GM13976 (cell line): ENCODE results near the gene STAG1.
A peak's percentile ranks its signal among the peaks of the same experiment; 100 is the strongest.
"Not testable (repeated sequence)": the region's sequence is repeated elsewhere in the genome, so short reads cannot be mapped to it uniquely, and the experiment has no call there.

ENCODE experiments used
- DNase-seq: peaks from one replicate; pipeline ENCODE4 v3.0.0; 2012; ENCODE audit warnings: low spot score
- in situ Hi-C: fragments of 300-500 bp; cut with MboI; formaldehyde crosslinking; loops from one replicate; pipeline ENCODE4 v1.12.0; 2022; ENCODE audit warnings: low sequenced_read_pairs, mixed read lengths, inconsistent platforms; ENCODE audit not compliant: unreplicated experiment
- TF ChIP-seq, protein P1 (sequence below): IDR thresholded peaks from 2 replicates; pipeline ENCODE4 v1.5.1; 2012; ENCODE audit warnings: borderline replicate concordance, mild to moderate bottlenecking; ENCODE audit not compliant: insufficient read depth; ENCODE audit errors: extremely low read depth, missing control alignments, control extremely low read depth

STAG1 gene

DNA sequence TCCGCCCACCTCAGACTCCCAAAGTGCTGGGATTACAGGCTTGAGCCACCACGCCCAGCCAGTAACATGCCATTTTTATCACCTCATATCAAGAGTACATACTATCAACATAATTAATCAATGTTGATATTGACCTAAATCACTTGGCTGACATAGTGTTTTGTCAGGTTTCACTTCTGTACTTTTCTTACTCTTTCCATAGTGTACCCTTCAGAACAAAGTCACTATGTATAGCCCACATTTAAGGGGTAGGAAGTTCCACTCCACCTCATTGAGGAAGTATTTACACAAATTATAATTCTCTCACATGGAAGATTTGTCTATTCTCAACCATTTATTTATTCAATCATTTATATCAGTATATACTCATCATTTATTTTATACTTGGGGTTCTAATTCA is 145.2 kb downstream of the STAG1 start:
- TF ChIP-seq, protein P1, sequence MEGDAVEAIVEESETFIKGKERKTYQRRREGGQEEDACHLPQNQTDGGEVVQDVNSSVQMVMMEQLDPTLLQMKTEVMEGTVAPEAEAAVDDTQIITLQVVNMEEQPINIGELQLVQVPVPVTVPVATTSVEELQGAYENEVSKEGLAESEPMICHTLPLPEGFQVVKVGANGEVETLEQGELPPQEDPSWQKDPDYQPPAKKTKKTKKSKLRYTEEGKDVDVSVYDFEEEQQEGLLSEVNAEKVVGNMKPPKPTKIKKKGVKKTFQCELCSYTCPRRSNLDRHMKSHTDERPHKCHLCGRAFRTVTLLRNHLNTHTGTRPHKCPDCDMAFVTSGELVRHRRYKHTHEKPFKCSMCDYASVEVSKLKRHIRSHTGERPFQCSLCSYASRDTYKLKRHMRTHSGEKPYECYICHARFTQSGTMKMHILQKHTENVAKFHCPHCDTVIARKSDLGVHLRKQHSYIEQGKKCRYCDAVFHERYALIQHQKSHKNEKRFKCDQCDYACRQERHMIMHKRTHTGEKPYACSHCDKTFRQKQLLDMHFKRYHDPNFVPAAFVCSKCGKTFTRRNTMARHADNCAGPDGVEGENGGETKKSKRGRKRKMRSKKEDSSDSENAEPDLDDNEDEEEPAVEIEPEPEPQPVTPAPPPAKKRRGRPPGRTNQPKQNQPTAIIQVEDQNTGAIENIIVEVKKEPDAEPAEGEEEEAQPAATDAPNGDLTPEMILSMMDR, result no peak
- in situ Hi-C loops, result no loop called here
- no peak for DNase-seq

- DNase-seq, in situ Hi-C loops: not testable (repeated sequence)
These were observed 146.0 kb downstream of the STAG1 start for GRCh38 chr3:136606216-136606615.

DNA sequence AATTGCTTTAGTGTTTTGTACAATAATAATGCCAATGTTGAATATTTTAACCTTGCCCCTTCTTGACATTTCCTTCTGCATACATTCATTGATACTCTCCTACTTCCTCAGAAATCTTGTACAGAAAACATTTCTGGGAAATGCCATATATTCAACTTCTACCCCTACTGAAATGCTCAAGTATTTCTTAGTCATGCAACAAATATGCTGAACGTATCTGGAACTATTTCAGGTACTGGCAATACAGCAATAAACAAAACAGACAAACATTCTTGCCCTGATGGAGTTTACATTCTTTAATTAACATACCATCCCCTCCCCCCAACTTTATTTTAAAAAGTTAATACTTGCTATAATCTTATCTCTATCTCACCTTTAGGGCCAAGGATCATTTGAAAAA is 147.2 kb downstream of the STAG1 start:
- no peak for DNase-seq
- in situ Hi-C loops, result no loop called here
- TF ChIP-seq, protein P1, result no peak

DNA sequence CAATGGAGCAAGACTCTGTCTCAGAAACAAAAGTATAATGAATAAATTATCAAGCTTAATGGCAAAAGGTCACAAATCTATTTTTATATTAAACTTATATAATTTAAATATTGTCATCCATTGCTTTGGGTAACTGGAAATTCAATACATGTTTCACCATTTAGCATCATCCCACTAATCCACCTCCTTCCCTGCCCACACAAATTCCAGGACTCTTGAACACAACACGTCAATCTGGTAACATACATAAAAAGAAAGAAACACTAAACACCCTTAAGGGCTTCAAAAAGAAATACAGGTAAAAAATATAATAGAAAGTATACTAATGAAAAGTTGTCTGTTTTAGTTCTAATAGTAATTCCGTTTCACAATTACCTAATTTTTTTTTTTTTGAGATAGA is 149.4 kb downstream of the STAG1 start:
- DNase-seq, result no peak
- TF ChIP-seq, protein P1, result no peak
- in situ Hi-C loops, result no loop called here

- no peak for DNase-seq
- in situ Hi-C loops, result no loop called here
- TF ChIP-seq, protein P1, result no peak
These were observed 156.1 kb downstream of the STAG1 start for GRCh38 chr3:136595913-136596697.

GRCh38 chr3:136586580-136586979 is 165.6 kb downstream of the STAG1 start:
- DNase-seq, result no peak
- in situ Hi-C loops, result no loop called here
- TF ChIP-seq, protein P1, result no peak

- TF ChIP-seq, protein P1, result no peak
- DNase-seq, result peak; percentile 28
- in situ Hi-C loops, result no loop called here
These were observed 167.4 kb downstream of the STAG1 start for GRCh38 chr3:136584728-136585127.
